ENCODE measurements around the gene GPX3.

- TF ChIP-seq CTCF (conservative IDR thresholded peaks at IDR 0.05; ENCODE audit: low read depth in 2 of 2) (no peak), EZH2phosphoT487 (IDR thresholded peaks at IDR 0.05; ENCODE audit: unreplicated experiment) (no peak), POLR2AphosphoS5 (IDR thresholded peaks at IDR 0.05; ENCODE audit: low read depth) (no peak)
Measured at GRCh38 chr5:151034422-151035379, 14.3 kb downstream of the GPX3 start.
